ENCODE data around the gene G0S2. TPM values are rescaled to one million over a fixed set of nuclear protein-coding genes. Genes with fewer than 3 reads are reported as not detected.

Gene G0S2, protein sequence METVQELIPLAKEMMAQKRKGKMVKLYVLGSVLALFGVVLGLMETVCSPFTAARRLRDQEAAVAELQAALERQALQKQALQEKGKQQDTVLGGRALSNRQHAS
- total RNA-seq: 6.6 and 32.6 TPM in 2 replicates

DNA sequence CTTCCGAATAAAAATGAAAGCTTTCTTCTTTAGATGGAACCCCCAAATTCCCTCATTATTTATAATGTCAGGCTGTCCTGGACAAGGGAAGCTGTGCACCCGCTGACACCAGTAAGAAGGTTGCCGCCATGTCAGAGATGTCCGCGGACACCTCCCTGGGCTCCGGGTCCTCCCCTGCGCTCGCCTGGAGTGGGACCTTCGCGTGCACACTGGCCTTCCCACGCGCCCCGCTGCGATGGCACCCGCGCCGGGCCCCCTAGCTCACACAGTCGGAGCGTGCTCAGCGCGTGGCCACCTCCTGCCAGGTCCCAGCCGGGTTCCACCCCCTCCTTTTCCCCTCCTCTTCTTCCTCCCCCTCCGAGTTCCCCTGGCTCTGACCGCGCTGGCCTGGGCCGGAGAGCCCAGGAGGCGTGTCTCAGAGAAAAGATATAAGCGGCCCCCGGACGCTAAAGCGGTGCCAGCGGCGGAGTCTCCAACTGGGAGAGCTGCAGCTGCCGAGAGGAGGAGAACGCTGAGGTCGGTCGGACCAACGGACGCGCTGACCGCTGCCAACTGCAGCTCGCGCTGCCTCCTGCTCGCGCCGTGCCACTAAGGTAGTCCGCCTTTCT, at the start of gene G0S2:
Gene G0S2, plus strand, starts transcription at position 456 of the 608 bp plus-strand sequence. CDS start 273 bp downstream, outside the sequence.

DNA sequence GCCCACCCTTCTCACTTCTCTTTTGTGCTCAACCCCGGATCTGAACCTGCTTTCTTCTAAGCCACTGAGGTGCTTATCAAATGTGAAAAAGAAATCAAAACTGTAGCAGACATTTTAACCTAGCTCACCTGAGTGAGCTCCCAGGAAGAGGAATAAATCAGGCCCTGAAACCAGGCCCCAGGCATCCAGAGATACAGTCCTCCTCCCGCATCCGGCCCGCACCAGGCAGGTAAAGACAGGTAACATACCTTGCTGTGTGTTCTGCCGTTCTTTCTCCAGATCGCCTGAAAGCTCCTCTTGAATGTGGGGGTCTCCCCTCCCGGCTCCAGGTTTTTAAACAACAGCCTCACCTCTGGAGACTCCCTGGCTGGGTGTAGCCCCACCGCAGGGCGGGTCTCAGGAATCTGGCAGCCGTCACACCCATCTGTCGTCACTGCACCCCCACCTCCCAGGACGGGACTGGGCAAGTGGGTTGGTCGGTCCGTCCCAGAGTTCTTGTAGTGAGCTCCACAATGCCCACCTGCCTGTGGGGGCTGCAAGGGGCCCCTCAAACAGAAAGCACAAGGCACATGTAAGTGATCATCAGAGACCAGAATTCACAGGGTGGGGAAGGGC, 23.0 kb upstream of the G0S2 start, which contains the start of gene LAMB3:
Gene LAMB3, minus strand, starts transcription at position 305 of the 615 bp plus-strand sequence. CDS start 1,481 bp downstream, outside the sequence.

DNA sequence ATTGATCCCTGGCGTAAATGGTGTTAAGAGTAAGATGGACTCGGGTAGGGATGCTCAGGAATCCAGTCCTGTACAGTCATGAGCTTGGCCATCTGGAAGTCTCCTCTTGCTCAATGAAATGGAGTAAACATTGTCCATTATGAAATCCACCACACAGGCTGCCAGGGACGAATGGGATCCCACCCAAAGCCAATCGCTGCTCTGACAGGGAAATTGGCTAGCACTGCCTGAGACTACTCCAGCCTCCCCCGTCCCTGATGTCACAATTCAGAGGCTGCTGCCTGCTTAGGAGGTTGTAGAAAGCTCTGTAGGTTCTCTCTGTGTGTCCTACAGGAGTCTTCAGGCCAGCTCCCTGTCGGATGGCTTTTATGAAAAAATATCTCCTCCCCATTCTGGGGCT, 29.4 kb downstream of the G0S2 start, which contains the start of gene HSD11B1:
Gene HSD11B1, plus strand, starts transcription at position 263 of the 400 bp plus-strand sequence. Its CDS starts 97 bp downstream, at position 360.

Other genes with a start within 250 kb of the G0S2 start
- gene CAMK1G, start 91.7 kb upstream of the G0S2 start, total RNA-seq: 8.4 and 14.6 TPM in 2 replicates
- gene LAMB3, start 23.0 kb upstream of the G0S2 start, total RNA-seq: 8.7 and 12.3 TPM in 2 replicates
- 10.6 and 14.3 TPM in 2 replicates for gene HSD11B1, start 29.4 kb downstream of the G0S2 start, total RNA-seq
- gene TRAF3IP3, start 80.6 kb downstream of the G0S2 start, total RNA-seq: not detected in 2 replicates
- gene C1orf74, start 109.1 kb downstream of the G0S2 start, total RNA-seq: 3.7 and 5.5 TPM in 2 replicates
- gene IRF6, start 130.7 kb downstream of the G0S2 start, total RNA-seq: 0.44 and 0.62 TPM in 2 replicates
- 10.2 and 15.7 TPM in 2 replicates for gene UTP25, start 152.6 kb downstream of the G0S2 start, total RNA-seq